SIG-M5 treated with dmso at 0.1 percent for 504 hours (cell line): ENCODE results near the gene ARHGAP32.

Experiments used
- DNase-seq: peaks from one replicate; lab custom pipeline; 2025; ENCODE audit not compliant: unreplicated experiment; lab: John Stamatoyannopoulos, UW

The ARHGAP32 gene

GRCh38 chr11:129117595-129118350, 74.4 kb downstream of the ARHGAP32 start:
- peak; percentile 65 for DNase-seq

GRCh38 chr11:129115652-129116586, 76.2 kb downstream of the ARHGAP32 start:
- DNase-seq: no peak

GRCh38 chr11:129109701-129110100, 82.4 kb downstream of the ARHGAP32 start:
- no peak for DNase-seq

- DNase-seq: no peak
These were observed 85.3 kb downstream of the ARHGAP32 start for GRCh38 chr11:129106788-129107187.

GRCh38 chr11:129102756-129103155, 89.4 kb downstream of the ARHGAP32 start:
- no peak for DNase-seq

GRCh38 chr11:129102225-129102624, 89.9 kb downstream of the ARHGAP32 start:
- no peak for DNase-seq

GRCh38 chr11:129093283-129093682, 98.8 kb downstream of the ARHGAP32 start:
- no peak for DNase-seq

- no peak for DNase-seq
These were observed 102.1 kb downstream of the ARHGAP32 start for GRCh38 chr11:129090056-129090455.

- DNase-seq: no peak
These were observed 102.8 kb downstream of the ARHGAP32 start for GRCh38 chr11:129089279-129089678.

GRCh38 chr11:129086976-129087375, 105.1 kb downstream of the ARHGAP32 start:
- DNase-seq: no peak

GRCh38 chr11:129077191-129077590, 114.9 kb downstream of the ARHGAP32 start:
- no peak for DNase-seq

GRCh38 chr11:129075757-129076156, 116.4 kb downstream of the ARHGAP32 start:
- DNase-seq: no peak

- DNase-seq: no peak
These were observed 124.7 kb downstream of the ARHGAP32 start for GRCh38 chr11:129067454-129067853.

GRCh38 chr11:129066229-129066628, 125.9 kb downstream of the ARHGAP32 start:
- DNase-seq: no peak

GRCh38 chr11:129063118-129063517, 129.0 kb downstream of the ARHGAP32 start:
- no peak for DNase-seq

- no peak for DNase-seq
These were observed 130.5 kb downstream of the ARHGAP32 start for GRCh38 chr11:129061492-129062230.

- DNase-seq: no peak
These were observed 135.2 kb downstream of the ARHGAP32 start for GRCh38 chr11:129056916-129057315.

- no peak for DNase-seq
These were observed 136.9 kb downstream of the ARHGAP32 start for GRCh38 chr11:129055196-129055595.

GRCh38 chr11:129048911-129049310, 143.2 kb downstream of the ARHGAP32 start:
- DNase-seq: no peak

GRCh38 chr11:129045150-129045549, 147.0 kb downstream of the ARHGAP32 start:
- no peak for DNase-seq

GRCh38 chr11:129042503-129042902, 149.6 kb downstream of the ARHGAP32 start:
- no peak for DNase-seq
